Adrenal gland (tissue), 12 donors: ENCODE data around the gene GRAMD1B. TPM values are rescaled to one million over a fixed set of nuclear protein-coding genes. Genes with fewer than 3 reads are reported as not detected.

Experiments
- DNase-seq, 7 donors: peaks; one replicate each; pipeline ENCODE4 v3.0.0-alpha.2; 2019 to 2020
- H3K27ac ChIP-seq, 5 donors: fragments of 200-600 bp; sonication (generic) in 4 of 5; 1 replicate in 3 of 5; 2 replicates in 2 of 5; pipeline versions ENCODE4 v1.5.1 to v1.8.0; 2016 to 2020; ENCODE audit warnings: mild to moderate bottlenecking in 1 of 5
- H3K27me3 ChIP-seq: fragments of 200-600 bp; 2 replicates; pipeline ENCODE4 v1.8.0; 2021
- H3K36me3 ChIP-seq, 2 donors: fragments of 200-600 bp; replicated peaks in 1 of 2; 1 replicate in 1 of 2; 2 replicates in 1 of 2; pipeline versions ENCODE4 v1.5.1 to v1.8.0; 2018 to 2022
- H3K4me1 ChIP-seq, 2 donors: fragments of 200-600 bp; replicated peaks in 1 of 2; 1 replicate in 1 of 2; 2 replicates in 1 of 2; pipeline versions ENCODE4 v1.5.1 to v1.8.0; 2018 to 2021
- H3K4me3 ChIP-seq, 4 donors: fragments of 200-600 bp; sonication (generic) in 3 of 4; one replicate each; pipeline ENCODE4 v1.5.1; 2016 to 2018
- H3K9me3 ChIP-seq, 3 donors: fragments of 200-600 bp; sonication (generic) in 1 of 3; replicated peaks in 1 of 3; 1 replicate in 2 of 3; 2 replicates in 1 of 3; pipeline versions ENCODE4 v1.5.1 to v1.8.0; 2016 to 2021
- CTCF ChIP-seq, 6 experiments: fragments of 450-650 bp in 4 of 6; fragments of 200-600 bp in 2 of 6; sonication (generic) in 1 of 6; IDR thresholded peaks; 1 replicate in 5 of 6; 2 replicates in 1 of 6; pipeline versions ENCODE4 v1.5.1 to v1.8.0; 2016 to 2021; ENCODE audit warnings: antibody characterized with exemption in 6 of 6, mild to moderate bottlenecking in 2 of 6, moderate library complexity in 1 of 6
- POLR2A ChIP-seq, 2 donors: fragments of 450-650 bp; IDR thresholded peaks; one replicate each; pipeline ENCODE4 v1.6.1; 2017; ENCODE audit warnings: antibody characterized with exemption in 2 of 2, mild to moderate bottlenecking in 2 of 2, moderate library complexity in 1 of 2
- WGBS, 4 donors: extraction: QIAGEN DNeasy Blood & Tissue Kit in 2 of 4; methylation state at CpG; one replicate each; pipeline versions ENCODE4 v1.1.5 to v1.1.7; 2013 to 2017; 5-methylcytosine and 5-hydroxymethylcytosine counted together
- intact Hi-C, 2 donors: fragments of 100-400 bp; cut with DNase I; formaldehyde crosslinking; loops; one replicate each; pipeline versions ENCODE4 v1.14.1 to v1.15.0; 2022 to 2023
- polyA plus RNA-seq, 3 donors: library from polyadenylated mRNA; stranded (reverse); fragments of 200-250 nt in 2 of 3; fragments of 350-450 nt in 1 of 3; fragmentation: Illumina TruSeq in 1 of 3; extraction: RNeasy Lipid Tissue Mini Kit (QIAGEN cat#74804) in 1 of 3; gene quantifications; one replicate each; pipeline ENCODE4 v1.2.3, GENCODE V29; 2013 to 2014
- total RNA-seq, 9 donors: library from RNA; depleted of rRNA in 4 of 9; stranded (reverse); fragments of >200 nt in 4 of 9; fragments of 120-200 nt in 1 of 9; fragmentation: NEBNext Ultra II Directional in 1 of 9; extraction: Animal tissue kit (Norgen Biotek cat#: 25700) in 1 of 9; gene quantifications; one replicate each; pipeline versions ENCODE4 v1.1.0 to v1.2.4, GENCODE V29; 2013 to 2023
- donor health status: healthy with polysubstance abuse.
- donor health status: Bipolar disorder and iron deficiency.
- donor health status: DM: yes; HTN: yes; CAD: no.
- donor health status: DM: no; HTN: no; CAD: no.
- donor health status: DM: no; HTN: no; CAD: no.
- donor health status: DM: yes; HTN: yes; CAD: no.

GRAMD1B gene
- total and polyA plus RNA-seq, 12 donors: 101 to 1,898 (median 285) TPM

- H3K9me3 ChIP-seq: no peaks in the 10 kb centered on the region
- no peaks in the 10 kb centered on the region for H3K27me3 ChIP-seq
- no peak overlapping the region for H3K4me3 ChIP-seq
- H3K4me1 ChIP-seq: no peaks in the 10 kb centered on the region
- no peaks in the 10 kb centered on the region for H3K36me3 ChIP-seq
- intact Hi-C loops: no loop called here
- DNase-seq: no peak
- H3K27ac ChIP-seq: no peak overlapping the region
- WGBS, 4 donors: 84 to 89% (median 87%) methylated on average over 4 of the region's 4 CpGs
- TF ChIP-seq POLR2A (IDR thresholded peaks at IDR 0.05): no peak
- no peak for TF ChIP-seq CTCF (IDR thresholded peaks at IDR 0.05)
Measured at GRCh38 chr11:123390146-123390545, 39.9 kb upstream of the GRAMD1B start.

GRCh38 chr11:123391646-123392348 is 38.3 kb upstream of the GRAMD1B start:
- no peak for DNase-seq
- 91 to 93% (median 93%) methylated on average over 6 of the region's 6 CpGs for WGBS, 4 donors
- TF ChIP-seq POLR2A (IDR thresholded peaks at IDR 0.05) (no peak), CTCF (IDR thresholded peaks at IDR 0.05) (no peak)
- Histone ChIP-seq H3K9me3 (no peaks in the 10 kb centered on the region), H3K36me3 (no peaks in the 10 kb centered on the region), H3K4me3 (no peak overlapping the region), H3K4me1 (no peaks in the 10 kb centered on the region), H3K27ac (no peak overlapping the region), H3K27me3 (no peaks in the 10 kb centered on the region)
- intact Hi-C loops: no loop called here

- no peaks in the 10 kb centered on the region for H3K4me1 ChIP-seq
- no peak for DNase-seq
- intact Hi-C loops: no loop called here
- TF ChIP-seq CTCF (IDR thresholded peaks at IDR 0.05) (no peak), POLR2A (IDR thresholded peaks at IDR 0.05) (no peak)
- no peaks in the 10 kb centered on the region for H3K36me3 ChIP-seq
- no peaks in the 10 kb centered on the region for H3K9me3 ChIP-seq
- H3K27me3 ChIP-seq: no peaks in the 10 kb centered on the region
- H3K27ac ChIP-seq: no peak overlapping the region
- no peak overlapping the region for H3K4me3 ChIP-seq
Measured at GRCh38 chr11:123392431-123392830, 37.6 kb upstream of the GRAMD1B start.

- no peak for DNase-seq
- Histone ChIP-seq H3K4me1 (no peaks in the 10 kb centered on the region), H3K4me3 (no peak overlapping the region), H3K36me3 (no peaks in the 10 kb centered on the region), H3K27me3 (no peaks in the 10 kb centered on the region), H3K9me3 (no peaks in the 10 kb centered on the region), H3K27ac (no peak overlapping the region)
- intact Hi-C loops: no loop called here
- TF ChIP-seq POLR2A (IDR thresholded peaks at IDR 0.05): no peak
- TF ChIP-seq CTCF (IDR thresholded peaks at IDR 0.05): no peak
- 55 to 64% (median 59%) methylated on average over 3 of the region's 3 CpGs for WGBS, 4 donors
Measured at GRCh38 chr11:123392844-123393243, 37.2 kb upstream of the GRAMD1B start.
